Measurements from ENCODE around the gene GZMH.

The GZMH gene

GRCh38 chr14:24632336-24632735 lies 22.9 kb upstream of the GZMH start:
- no peak overlapping the region for H3K27ac ChIP-seq (ENCODE audit: low read depth, low read length, poor library complexity, severe bottlenecking)

GRCh38 chr14:24631749-24632335 lies 22.4 kb upstream of the GZMH start:
- H4K20me1 ChIP-seq (ENCODE audit: insufficient read depth, low read length): no peaks in the 10 kb centered on the region
- H3K4me3 ChIP-seq (ENCODE audit: low read depth, low read length, poor library complexity, severe bottlenecking): no peak overlapping the region
- H3K4me2 ChIP-seq (ENCODE audit: low read length): no peak overlapping the region
- H2AFZ ChIP-seq (ENCODE audit: low read length): no peak overlapping the region
- no peaks in the 10 kb centered on the region for H3K4me1 ChIP-seq (ENCODE audit: insufficient read depth, low read length, severe bottlenecking)
- H3K27me3 ChIP-seq (ENCODE audit: insufficient read depth, low read length): no peaks in the 10 kb centered on the region
- TF ChIP-seq EZH2 (IDR thresholded peaks at IDR 0.05; ENCODE audit: borderline replicate concordance, low read length) (no peak), CTCF (IDR thresholded peaks at IDR 0.05; ENCODE audit: low read length) (no peak)
- H3F3A ChIP-seq (ENCODE audit: insufficient read depth, low read length): no peaks in the 10 kb centered on the region
- H3K9ac ChIP-seq (ENCODE audit: low read length): no peak overlapping the region
- no peaks in the 10 kb centered on the region for H3K9me2 ChIP-seq (ENCODE audit: low read depth, low read length)
- H3K79me2 ChIP-seq (ENCODE audit: insufficient read depth, low read length): no peaks in the 10 kb centered on the region
- H3K36me3 ChIP-seq (ENCODE audit: insufficient read depth, low read length): no peaks in the 10 kb centered on the region
- H3K9me3 ChIP-seq (ENCODE audit: low read length): no peaks in the 10 kb centered on the region
- no peak overlapping the region for H3K27ac ChIP-seq (ENCODE audit: low read depth, low read length, poor library complexity, severe bottlenecking)

More at GRCh38 chr14:24632336-24632735, 22.9 kb upstream of the GZMH start:
- H3K4me2 ChIP-seq (ENCODE audit: low read length): no peak overlapping the region
- no peaks in the 10 kb centered on the region for H3K79me2 ChIP-seq (ENCODE audit: insufficient read depth, low read length)
- no peaks in the 10 kb centered on the region for H4K20me1 ChIP-seq (ENCODE audit: insufficient read depth, low read length)
- no peak overlapping the region for H3K4me3 ChIP-seq (ENCODE audit: low read depth, low read length, poor library complexity, severe bottlenecking)
- TF ChIP-seq EZH2 (IDR thresholded peaks at IDR 0.05; ENCODE audit: borderline replicate concordance, low read length): no peak
- TF ChIP-seq CTCF (IDR thresholded peaks at IDR 0.05; ENCODE audit: low read length): no peak
- no peaks in the 10 kb centered on the region for H3F3A ChIP-seq (ENCODE audit: insufficient read depth, low read length)
- no peak overlapping the region for H3K9ac ChIP-seq (ENCODE audit: low read length)
- no peak overlapping the region for H2AFZ ChIP-seq (ENCODE audit: low read length)
- no peaks in the 10 kb centered on the region for H3K27me3 ChIP-seq (ENCODE audit: insufficient read depth, low read length)
- no peaks in the 10 kb centered on the region for H3K36me3 ChIP-seq (ENCODE audit: insufficient read depth, low read length)
- H3K9me3 ChIP-seq (ENCODE audit: low read length): no peaks in the 10 kb centered on the region
- H3K4me1 ChIP-seq (ENCODE audit: insufficient read depth, low read length, severe bottlenecking): no peaks in the 10 kb centered on the region
- H3K9me2 ChIP-seq (ENCODE audit: low read depth, low read length): no peaks in the 10 kb centered on the region

GRCh38 chr14:24630872-24631477 lies 21.5 kb upstream of the GZMH start:
- H3K27me3 ChIP-seq (ENCODE audit: insufficient read depth, low read length): no peaks in the 10 kb centered on the region
- H3K9ac ChIP-seq (ENCODE audit: low read length): no peak overlapping the region
- no peaks in the 10 kb centered on the region for H3K9me2 ChIP-seq (ENCODE audit: low read depth, low read length)
- no peaks in the 10 kb centered on the region for H3K79me2 ChIP-seq (ENCODE audit: insufficient read depth, low read length)
- H3K9me3 ChIP-seq (ENCODE audit: low read length): no peaks in the 10 kb centered on the region
- H3K4me3 ChIP-seq (ENCODE audit: low read depth, low read length, poor library complexity, severe bottlenecking): no peak overlapping the region
- no peaks in the 10 kb centered on the region for H3K4me1 ChIP-seq (ENCODE audit: insufficient read depth, low read length, severe bottlenecking)
- no peak overlapping the region for H2AFZ ChIP-seq (ENCODE audit: low read length)
- TF ChIP-seq CTCF (IDR thresholded peaks at IDR 0.05; ENCODE audit: low read length) (no peak), EZH2 (IDR thresholded peaks at IDR 0.05; ENCODE audit: borderline replicate concordance, low read length) (no peak)
- H4K20me1 ChIP-seq (ENCODE audit: insufficient read depth, low read length): no peaks in the 10 kb centered on the region
- no peak overlapping the region for H3K4me2 ChIP-seq (ENCODE audit: low read length)
- H3K27ac ChIP-seq (ENCODE audit: low read depth, low read length, poor library complexity, severe bottlenecking): no peak overlapping the region
- H3F3A ChIP-seq (ENCODE audit: insufficient read depth, low read length): no peaks in the 10 kb centered on the region
- H3K36me3 ChIP-seq (ENCODE audit: insufficient read depth, low read length): no peaks in the 10 kb centered on the region

All from OCI-LY1 (cell line).